Activated CD4-positive, alpha-beta T cell treated with anti-CD3 and anti-CD28 coated beads, Interleukin-10, Interleukin-2, amounts not matched to agents 100 ng/mL and 50 ng/mL, durations not matched to agents 16 hours and 8 hours (primary cell): ENCODE data around the gene CIB2.

ENCODE experiments used
- DNase-seq: peaks from one replicate; pipeline ENCODE4 v3.0.0-alpha.2; 2020

The CIB2 gene

DNA sequence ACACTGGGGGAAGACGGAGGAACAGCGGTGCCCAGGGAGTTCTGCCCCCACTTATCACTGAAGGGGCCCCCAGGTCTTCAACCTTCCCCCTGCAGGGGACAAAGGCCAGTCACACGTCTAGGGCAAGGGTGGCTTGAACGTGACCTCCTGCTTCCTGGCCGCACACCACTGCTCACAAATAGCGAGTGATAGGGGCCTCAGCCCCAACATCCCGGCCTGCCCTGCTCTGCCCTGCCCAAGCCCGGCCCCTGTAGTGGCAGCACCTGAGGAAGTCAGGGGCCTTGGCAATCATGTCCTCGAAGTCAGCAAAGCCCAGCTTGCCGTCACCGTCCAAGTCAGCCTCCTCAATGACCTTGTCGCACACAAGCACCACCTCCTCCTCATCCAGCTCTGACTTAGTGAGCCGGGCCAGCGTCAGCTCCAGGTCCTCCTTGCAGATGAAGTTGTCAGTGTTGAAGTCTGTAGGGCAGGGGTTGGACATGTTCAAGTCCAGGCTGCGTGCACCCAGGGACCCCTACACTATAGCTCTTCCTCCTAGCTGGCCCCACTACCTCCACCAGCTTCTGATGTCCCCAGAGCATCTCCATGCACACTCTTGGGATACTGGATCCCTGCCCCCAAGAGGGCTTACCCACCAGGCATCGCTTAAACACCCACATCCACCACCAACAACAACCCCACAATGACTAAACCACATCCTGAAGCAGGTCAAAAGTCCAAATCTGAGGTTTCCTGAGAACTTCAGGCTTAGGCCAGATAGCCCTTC is 25.6 kb downstream of the CIB2 start:
- peak; percentile 46 for DNase-seq

DNA sequence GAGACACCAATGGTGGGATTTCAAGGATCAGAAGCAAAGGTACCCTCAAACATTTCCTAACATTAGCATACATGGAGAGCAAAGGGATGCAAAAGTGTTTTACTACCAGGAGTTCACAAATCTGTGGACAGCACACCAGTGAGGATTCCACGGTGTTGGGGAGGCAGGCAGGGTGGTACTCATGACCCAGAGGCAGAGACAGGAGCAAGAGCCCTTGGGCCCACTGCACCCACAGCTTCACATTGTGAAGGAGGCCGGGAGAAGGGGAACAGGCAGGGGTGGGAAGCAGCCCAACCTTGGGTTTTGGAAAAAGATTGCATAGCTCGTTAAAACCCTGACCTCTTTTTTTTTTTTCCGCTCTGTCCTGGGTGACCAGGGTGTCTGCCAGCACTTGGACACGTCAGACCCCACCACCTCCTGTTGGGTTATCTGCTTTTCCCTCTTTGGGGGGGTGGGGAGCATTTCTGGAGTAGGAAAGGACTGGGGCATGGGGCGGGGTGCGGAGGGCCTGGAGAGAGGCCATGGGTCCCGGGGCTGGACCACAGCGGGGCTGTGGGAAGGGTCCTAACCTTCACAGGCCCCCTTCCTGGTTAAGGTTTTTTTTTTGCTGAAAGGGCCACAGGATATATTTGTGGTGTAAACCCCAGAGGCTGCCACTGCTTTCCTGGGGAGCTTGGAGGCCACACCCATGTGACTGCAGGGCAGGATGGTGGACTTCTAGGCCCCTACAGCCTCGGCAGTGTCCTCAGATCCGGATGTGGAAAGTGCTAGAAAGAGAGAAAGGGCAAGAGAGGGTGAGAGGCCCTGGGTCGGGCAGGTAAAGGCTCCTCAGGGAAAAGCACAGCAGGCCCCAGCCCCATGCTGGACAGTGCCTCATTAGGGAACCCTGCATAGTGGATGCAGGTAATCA is 26.4 kb downstream of the CIB2 start:
- DNase-seq = peak; percentile 43

DNA sequence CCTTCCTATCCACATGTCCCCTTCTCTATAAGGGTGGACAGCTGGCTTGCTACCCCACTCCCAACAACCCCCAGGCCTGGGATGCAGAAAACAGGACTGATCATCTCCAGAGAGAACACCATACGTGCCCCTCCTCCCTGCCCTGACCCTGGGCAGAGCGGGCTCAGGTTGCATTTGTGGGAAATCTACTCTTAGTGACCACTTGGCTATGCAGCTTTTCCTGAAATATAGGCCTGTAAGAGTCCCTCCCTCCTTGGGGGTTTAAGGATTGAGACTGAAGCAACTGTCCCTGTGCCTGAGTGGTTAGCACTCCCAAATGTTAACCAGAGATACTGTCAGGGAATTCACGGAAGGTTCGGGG is 27.1 kb downstream of the CIB2 start:
- DNase-seq = no peak

DNA sequence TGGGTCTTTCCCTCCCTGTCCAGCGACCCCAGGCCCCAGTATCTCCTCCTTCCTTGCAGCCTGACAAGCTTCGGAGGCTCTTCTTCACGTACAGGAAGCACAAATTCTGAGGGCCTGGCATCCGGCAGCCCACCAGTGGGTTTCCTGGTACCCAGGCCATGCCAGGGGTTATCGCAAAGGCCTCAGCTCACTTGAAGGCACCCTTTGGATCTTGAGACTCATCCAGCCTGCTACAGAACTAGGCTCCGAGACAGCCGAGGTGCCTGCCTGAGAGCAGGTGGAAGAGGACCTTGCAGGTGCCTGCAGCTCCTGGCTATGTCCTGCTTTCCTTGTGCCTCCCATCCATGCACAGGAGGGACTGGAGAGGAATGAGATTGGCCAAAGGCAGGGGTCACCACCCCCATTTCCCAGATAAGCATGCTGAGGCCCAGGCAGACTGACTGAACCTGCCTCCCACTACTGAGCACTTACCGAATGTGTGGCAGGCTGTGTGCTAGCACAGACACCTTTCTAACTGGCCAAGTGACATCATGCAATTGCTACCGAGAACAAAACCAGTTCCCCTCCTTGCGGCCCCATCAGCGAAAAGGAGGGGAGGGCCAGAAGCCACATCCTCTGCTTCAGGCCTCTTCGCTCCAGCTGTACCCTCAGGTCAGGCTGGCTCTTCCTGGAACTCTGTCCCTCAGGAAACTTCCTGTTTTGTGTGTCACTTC is 27.7 kb downstream of the CIB2 start:
- DNase-seq = peak; percentile 91

DNA sequence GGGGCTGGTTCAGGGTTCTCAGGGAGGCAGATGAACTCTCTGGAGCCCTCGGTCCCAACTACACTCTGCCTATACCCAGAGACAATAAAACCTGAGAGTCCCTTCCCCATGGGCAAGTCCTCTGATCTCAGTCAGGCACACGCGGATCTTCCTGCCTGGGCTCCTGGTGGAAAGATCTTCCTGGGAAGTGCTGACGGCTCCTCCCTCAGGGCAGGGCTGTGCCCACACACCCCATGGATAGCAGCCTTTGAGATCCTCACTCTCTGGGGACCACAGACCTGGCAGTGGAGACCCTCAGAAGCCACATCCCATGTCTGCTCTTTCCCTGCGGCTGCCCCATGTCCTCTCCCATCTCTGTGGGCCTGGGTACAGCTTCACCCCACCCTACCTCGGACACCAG is 28.5 kb downstream of the CIB2 start:
- no peak for DNase-seq

DNA sequence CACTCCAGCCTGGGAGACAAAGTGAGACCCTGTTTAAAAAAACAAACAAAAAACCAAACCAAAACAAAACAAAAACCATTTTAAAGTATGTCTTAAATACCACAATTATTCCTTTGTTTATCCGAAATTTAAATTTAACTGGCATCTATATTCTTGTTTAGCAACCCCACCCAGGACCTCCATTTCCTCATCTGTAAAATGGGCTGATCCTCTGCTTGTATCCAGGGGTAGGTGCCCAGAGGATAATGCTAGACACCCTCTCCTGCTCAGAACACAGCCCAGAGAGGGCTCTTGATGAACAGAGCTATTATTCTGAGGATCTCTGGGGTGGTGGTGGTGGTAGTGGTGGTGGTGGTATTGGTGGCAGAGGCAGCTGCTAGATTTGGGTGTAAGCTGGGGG is 29.0 kb downstream of the CIB2 start:
- no peak for DNase-seq

DNA sequence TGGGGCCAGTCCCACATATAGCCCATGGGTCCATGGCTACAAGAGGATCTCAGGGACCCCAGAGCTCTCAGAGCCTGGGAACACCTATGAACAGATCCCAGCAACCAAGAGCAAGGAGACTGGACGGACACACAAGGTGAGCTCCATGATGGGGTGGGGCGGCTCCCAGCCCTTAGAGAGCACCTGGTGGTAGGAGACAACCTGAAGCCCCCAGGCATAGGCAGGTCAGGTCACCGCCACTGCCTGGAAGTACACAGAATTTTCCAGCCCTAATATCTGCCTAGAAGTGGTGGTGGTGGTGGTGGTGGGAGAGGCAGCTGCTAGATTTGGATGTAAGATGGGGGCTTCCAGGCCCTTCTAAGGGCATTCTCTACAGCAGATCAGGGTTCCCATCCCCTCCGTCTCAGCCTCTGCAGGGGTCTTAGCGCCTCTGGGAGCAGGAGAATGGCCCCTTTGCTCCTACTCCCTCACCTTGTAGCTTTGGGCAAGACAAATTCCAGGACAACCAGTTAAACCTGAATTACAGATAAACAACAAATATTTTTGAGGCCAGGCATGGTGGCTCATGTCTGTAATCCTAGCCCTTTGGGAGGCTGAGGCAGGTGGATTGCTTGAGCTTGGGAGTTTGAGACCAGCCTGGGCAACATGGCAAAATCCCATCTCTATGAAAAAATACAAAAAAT is 29.7 kb downstream of the CIB2 start:
- no peak for DNase-seq

DNA sequence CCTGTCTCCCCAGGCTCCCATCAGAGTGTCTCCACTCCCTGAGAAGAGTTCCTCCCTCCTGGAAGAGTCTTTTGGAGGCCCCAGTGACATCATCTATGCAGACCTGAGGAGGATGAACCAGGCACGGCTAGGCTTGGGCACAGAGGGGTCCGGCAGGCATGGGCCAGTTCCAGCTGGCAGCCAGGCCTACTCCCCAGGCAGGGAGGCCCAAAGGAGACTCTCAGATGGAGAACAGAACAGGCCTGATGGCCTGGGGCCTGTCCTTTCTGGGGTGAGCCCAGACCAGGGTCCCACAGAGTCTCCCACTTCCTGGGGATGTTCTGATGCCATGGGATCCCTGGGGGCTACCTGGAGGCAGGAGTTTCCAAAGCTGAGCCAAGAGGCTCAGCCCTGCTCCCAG is 30.4 kb downstream of the CIB2 start:
- no peak for DNase-seq

DNA sequence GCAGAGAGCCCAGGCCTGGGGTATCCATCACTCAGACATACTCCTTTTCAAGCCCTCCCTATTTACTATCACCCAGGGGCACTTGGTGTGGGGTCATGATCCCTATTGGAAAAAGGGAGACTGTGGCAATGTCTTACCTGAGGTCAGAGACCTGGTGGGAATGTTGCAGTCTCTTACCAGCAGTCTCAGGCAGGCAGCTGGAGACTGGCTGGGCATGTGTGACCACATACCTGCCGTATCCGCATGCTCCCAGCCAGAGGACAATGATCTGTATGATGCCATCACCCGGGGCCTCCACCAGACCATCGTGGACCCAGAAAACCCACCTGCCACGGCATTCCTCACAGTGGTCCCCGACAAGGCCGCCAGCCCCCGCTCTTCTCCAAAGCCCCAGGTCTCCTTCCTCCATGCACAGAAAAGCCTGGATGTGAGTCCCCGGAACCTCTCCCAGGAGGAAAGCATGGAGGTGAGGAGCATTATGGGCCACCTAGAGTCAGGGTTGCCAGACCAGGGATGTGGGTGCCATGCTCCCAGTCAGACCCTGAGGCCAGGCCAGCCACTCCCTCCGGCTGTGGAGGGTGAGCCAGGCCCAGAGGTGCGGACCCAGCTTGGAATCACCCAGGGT is 33.0 kb downstream of the CIB2 start:
- no peak for DNase-seq

DNA sequence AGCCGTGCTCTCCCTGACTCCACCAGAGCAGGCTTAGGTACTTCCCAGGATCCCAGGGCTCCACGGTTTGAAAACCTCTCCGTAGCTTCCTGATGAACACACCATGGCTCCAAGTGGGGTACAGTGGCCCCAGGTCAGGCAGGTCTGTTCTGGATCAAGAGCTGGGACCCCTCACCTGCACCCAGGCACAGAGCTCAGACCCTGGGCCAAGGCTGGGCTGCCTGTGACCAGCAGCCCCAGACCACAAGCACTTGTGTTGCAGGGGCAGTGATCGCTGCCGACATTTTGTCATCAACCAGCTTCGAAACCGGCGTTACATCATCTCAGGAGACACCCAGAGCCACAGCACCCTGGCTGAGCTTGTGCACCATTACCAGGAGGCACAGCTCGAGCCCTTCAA is 33.6 kb downstream of the CIB2 start:
- no peak for DNase-seq

DNA sequence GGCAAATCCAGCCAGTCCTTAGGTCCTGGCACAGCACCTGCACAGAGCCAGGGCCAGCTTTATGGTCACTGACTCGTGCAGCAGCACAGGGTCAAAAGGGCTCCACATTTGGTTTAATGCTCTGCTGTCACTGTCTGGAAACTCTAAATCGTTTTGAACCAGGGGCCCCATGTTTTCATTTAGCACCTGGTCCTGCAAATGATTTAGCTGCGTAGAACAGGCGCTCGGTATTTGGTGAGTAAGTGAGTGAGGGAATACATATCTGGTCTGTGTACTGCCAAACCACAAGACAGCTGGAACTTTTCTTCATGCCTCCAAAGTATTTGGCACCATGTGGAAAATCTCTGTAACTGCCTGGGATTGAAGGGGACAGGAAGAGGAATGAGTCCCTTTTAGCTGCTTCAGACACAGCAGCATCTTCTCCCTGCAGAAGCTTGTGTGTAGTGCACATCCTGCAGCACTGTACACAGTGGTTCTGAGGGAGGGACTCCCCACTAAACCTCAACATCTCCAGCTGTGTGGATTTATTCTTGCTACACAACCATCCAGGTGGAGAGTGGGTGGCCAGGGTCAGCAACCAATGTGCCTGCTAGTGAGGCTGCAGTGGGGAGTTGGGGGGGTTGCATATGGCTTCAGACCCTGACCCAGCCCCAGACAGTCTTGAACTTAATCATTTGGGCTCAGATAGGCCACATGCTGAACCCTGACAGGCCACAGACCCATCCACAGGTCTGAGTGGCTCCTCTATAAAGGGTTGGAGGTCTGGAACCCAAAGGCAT is 37.8 kb downstream of the CIB2 start:
- no peak for DNase-seq

DNA sequence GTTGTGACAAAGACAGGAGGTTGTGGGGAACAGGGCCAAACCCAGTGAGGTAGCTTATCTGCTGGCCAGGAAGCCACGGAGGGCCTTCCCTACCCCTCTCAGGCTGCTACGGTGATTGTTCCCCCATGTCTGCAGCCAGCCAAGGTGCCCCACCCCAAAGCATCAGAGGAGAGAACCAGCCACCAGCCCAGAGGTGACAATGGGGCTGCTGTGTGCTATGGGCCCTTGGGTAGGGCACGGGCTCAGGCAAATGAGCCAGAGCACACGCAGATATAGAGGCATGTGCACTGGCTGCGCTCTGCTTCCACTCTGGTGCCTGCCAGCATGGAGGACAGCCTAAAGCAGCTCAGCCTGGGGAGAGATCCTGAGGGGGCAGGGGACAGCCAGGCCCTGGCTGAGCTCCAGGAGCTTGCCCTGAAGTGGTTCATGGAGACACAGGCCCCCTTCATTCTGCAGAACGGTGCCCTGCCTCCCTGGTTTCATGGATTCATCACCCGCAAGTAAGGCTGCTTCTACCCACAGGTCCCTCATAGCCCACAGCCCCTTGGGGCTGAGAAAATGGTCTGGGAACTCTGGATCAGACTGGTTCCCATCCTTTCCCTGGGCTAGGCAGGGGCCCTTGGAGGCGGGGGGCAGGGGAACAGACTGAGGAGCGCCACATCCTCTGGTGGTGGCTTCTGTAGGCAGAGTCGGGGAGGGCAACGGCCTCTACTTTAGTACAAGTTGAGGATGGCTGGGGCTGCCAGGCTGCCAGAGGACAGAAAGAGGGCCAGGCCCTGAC is 38.8 kb downstream of the CIB2 start, which contains the start of gene SH2D7:
TSS of gene SH2D7 (plus strand) at position 301 of the 781 bp plus-strand sequence. CDS start at position 325, 24 bp downstream.
- no peak for DNase-seq

DNA sequence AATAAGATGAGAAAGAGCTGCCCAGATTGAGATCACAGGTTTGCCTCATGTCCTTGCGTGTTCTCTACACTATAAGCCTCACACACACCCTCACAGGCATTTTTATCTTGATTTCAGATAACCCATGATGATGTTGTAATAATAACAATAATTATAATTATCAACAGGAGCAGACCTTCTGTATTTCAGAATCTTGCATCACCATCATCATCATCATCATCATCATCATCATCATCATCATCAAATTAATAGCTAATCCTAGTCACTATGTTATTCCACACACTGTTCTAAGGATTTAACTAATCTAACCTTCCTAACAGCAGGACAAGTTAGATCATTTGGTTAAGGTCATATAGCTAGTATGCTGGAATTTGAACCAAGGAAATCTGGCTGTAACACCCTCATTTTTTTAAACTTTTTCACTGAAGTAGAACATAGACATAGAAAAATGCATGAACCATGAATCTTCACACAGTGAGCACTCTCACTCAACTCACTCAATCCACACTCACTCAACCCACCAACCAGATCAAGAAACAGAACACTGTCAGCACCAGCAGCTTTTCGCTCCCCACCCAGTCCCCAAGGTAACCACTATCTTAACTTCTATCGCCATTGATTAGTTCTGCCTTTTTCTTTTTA is 40.7 kb downstream of the CIB2 start:
- no peak for DNase-seq

DNA sequence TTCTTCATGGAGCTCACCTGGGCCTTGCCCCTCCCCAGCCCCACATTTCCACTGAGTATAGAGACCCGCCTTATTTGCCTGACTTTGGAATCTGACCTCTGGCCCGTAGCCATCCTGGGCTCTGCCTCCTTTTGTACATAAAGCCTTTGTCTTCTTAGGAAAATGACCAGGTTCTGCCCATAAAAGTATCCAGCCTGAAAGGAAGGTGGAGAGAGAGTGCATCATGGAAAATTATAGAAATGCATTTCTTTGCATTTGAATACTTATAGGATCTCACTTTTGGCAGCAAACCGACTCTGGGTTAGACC is 42.5 kb downstream of the CIB2 start:
- no peak for DNase-seq

DNA sequence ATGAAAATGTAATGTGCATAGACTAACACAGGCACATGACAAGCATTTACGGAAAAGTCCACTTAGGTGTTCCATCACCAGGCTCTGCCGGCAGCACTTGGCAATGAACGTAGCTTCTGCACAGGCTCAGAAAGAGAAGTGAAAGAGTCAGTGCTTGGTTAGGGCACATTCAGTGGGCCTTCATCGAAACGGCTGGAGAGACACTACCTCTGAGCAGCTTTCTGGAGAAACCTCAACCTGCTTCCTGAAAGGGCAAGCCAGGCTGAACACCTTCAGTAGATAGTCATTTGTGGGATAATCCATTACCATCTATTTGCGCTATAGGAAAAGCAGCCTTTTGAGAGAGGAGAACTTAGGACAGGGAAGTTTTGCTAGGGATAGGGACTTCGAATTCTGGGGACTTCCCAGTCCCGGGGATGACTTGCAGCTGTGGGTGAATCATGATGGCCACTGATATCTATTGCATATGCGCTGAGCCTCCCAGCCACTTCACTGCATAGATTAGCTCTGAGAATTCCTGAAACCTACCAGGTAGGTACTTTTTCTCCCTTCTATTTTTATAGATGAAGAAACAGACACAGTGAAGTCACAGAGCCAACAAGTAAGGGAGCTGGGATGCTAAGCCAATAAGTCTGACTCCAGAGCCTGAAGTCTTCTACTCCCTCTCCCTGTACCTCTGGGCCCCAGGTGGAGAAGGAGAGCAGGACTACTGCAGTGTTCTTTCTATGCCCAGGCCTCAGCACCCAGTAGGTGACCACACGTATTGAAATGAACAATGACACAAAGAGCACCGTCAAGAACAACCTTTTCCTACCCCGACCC is 43.1 kb downstream of the CIB2 start:
- DNase-seq = no peak

DNA sequence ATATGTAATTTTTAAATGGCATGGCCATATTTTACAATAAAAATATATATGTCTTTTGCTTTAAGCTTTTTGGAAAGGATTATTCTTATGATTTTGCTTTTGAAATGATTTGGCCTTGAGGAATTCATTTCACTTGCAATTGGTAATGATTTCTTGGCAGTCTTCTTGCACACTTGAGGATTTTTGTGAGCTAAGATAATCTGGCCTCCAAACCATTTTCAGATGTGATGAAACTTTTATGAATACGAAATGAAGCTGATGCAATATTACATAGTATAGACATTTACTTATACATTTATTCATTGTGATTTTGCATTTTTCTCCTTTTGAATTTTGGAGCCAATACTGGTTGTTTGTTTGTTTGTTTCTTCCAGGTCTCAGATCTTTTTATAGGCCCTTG is 45.3 kb downstream of the CIB2 start:
- DNase-seq = no peak

DNA sequence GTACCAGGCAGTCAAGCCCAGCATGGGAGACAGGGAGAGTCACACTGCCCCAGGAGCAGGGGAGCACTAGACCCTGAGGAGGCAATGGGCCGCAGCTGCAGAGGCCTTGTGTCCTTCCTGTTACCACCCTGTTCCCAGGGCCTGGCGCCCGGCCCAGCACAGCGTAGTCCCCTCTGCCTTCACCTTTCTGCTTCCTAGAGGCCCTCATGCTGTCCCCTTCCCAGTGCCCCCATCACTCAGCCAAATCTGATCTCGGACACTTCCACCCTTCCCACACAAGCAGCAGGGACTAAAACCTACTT is 46.8 kb downstream of the CIB2 start:
- no peak for DNase-seq

DNA sequence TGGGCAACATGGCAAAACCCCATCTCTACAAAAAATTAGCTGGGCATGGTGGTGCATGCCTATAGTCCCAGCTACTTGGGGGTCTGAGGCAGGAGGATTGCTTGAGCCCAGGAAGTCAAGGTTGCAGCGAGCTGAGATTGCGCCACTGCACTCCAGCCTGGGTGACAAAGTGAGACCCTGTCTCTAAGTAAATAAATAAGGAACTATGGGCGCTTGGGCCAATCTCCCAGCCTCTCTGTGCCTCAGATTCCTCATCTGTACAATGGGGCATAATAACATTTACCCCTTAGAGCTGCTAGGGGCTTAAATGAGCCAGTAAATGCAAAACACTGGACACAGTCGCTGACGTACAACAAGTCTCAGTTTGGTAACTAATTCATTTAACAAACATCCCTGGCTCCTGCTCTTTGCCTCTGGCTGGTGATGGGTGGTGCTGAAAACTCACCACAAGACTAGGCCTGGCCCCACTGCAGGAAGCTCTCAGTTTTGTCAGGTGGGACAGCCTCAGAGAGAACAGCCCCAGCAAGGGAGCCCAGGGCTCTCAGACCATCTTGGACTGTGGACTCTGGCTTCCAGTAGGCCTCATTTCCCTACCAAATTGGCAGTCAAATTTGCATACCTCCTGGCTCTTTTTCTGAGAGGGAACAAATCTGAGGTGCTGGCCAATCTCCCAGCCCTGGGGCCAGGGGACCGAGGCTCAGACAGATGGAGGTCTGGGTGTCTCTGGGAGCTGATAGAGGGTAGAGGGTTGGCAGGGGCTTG is 47.4 kb downstream of the CIB2 start:
- no peak for DNase-seq

DNA sequence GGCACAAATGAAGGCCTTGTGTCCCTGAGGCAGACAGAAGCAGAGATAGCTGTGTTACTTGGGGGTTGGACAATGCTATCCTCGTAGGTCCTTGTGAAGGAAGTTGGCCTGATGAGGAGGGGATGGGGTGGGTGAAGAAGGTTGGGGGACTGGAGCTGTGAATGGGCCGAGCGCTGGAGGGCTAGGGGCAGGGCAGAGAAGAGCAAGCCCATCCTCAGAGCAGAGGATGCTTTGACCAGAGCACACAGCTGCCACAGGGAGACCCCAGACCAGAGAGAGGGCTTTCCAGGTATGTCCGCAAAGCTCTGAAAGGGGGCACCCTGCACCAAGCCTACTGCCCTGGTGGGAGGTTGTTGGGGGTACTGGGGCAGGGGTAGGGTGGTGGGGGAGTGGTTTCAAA is 48.1 kb downstream of the CIB2 start:
- DNase-seq = no peak
